CD4-positive, alpha-beta T cell (primary cell): Measurements from ENCODE around the gene ZXDC. TPM values are rescaled to one million over a fixed set of nuclear protein-coding genes. Genes with fewer than 3 reads are reported as not detected.

Experiments
- ATAC-seq: fragments of 200-7000 bp; cut with Tn5 transposase; one replicate; pipeline ENCODE4 v1.10.0; 2022; ENCODE audit warnings: mild to moderate bottlenecking; ENCODE audit not compliant: poor library complexity
- CTCF ChIA-PET: fragments of 350-600 bp; sonication (Branson Sonifier 250); formaldehyde crosslinking; loops from one replicate; lab custom pipeline; 2021; ENCODE audit warnings: antibody characterized with exemption, inconsistent platforms; lab: Charles Lee
- POLR2A ChIA-PET: fragments of 350-600 bp; sonication (Branson Sonifier 250); formaldehyde crosslinking; loops from one replicate; lab custom pipeline; 2021; ENCODE audit warnings: antibody characterized with exemption, inconsistent platforms; lab: Charles Lee
- DNase-seq, 14 experiments: peaks; one replicate each; pipeline ENCODE4 v3.0.0-alpha.2; 2013 to 2020; ENCODE audit warnings: mixed read lengths in 2 of 14
- H3K27ac ChIP-seq, 2 donors: one replicate each; pipeline versions ENCODE4 v1.5.1 to v1.7.0; 2013; ENCODE audit warnings: low read length in 2 of 2, low read depth in 1 of 2, mild to moderate bottlenecking in 1 of 2
- H3K27me3 ChIP-seq, 2 experiments: 1 replicate in 1 of 2; 2 replicates in 1 of 2; pipeline versions ENCODE4 v1.6.1 to v1.7.0; 2013; ENCODE audit warnings: low read length in 2 of 2, control low read depth in 1 of 2, mild to moderate bottlenecking in 1 of 2, moderate library complexity in 1 of 2; ENCODE audit not compliant: insufficient read depth in 2 of 2, control insufficient read depth in 1 of 2
- H3K36me3 ChIP-seq: one replicate; pipeline ENCODE4 v1.6.1; 2013; ENCODE audit warnings: low read length, control low read depth; ENCODE audit not compliant: insufficient read depth
- H3K4me1 ChIP-seq: one replicate; pipeline ENCODE4 v1.6.1; 2013; ENCODE audit warnings: low read length, control low read depth; ENCODE audit not compliant: insufficient read depth
- H3K4me3 ChIP-seq: one replicate; pipeline ENCODE4 v1.5.1; 2013; ENCODE audit warnings: mild to moderate bottlenecking, low read length, moderate library complexity
- H3K9me3 ChIP-seq, 2 experiments: 1 replicate in 1 of 2; 2 replicates in 1 of 2; pipeline versions ENCODE4 v1.6.1 to v1.7.0; 2013; ENCODE audit warnings: low read length in 2 of 2, mild to moderate bottlenecking in 2 of 2, control low read depth in 1 of 2, moderate library complexity in 1 of 2; ENCODE audit not compliant: control insufficient read depth in 1 of 2, insufficient read depth in 1 of 2
- H3K27ac Mint-ChIP-seq: one replicate; pipeline ENCODE4 v1.8.0; 2020; ENCODE audit warnings: mixed read lengths
- H3K27me3 Mint-ChIP-seq: one replicate; pipeline ENCODE4 v1.8.0; 2021; ENCODE audit warnings: mixed read lengths
- H3K36me3 Mint-ChIP-seq: one replicate; pipeline ENCODE4 v1.8.0; 2021; ENCODE audit warnings: low read depth, mixed read lengths
- H3K4me1 Mint-ChIP-seq: one replicate; pipeline ENCODE4 v1.8.0; 2021; ENCODE audit warnings: low read depth, mixed read lengths
- H3K4me3 Mint-ChIP-seq: one replicate; pipeline ENCODE4 v1.8.0; 2020; ENCODE audit warnings: mild to moderate bottlenecking, mixed read lengths
- H3K9me3 Mint-ChIP-seq: one replicate; pipeline ENCODE4 v1.8.0; 2020; ENCODE audit warnings: mixed read lengths
- CTCF ChIP-seq: fragments of 200-600 bp; IDR thresholded peaks from one replicate; pipeline ENCODE4 v1.8.0; 2022; ENCODE audit warnings: antibody characterized with exemption, mild to moderate bottlenecking
- intact Hi-C, 2 experiments: fragments of 100-400 bp; cut with DNase I in 1 of 2; cut with micrococcal nuclease in 1 of 2; formaldehyde crosslinking; loops; one replicate each; pipeline versions ENCODE4 v1.15.1 to v1.9.0; 2023 to 2025; cut with DNase I, micrococcal nuclease
- total RNA-seq, 174 experiments: library from RNA in 2 of 174; stranded (reverse) in 2 of 174; gene quantifications; one replicate each; pipeline ENCODE4 v1.2.3 and lab custom pipeline; 2021 to 2026

The ZXDC gene
- total RNA-seq, 2 experiments from 2014 or later, result 60.7 to 61.3 TPM

GRCh38 chr3:126392246-126392645, 83.4 kb downstream of the ZXDC start:
- no peak overlapping the region for H3K4me3 Mint-ChIP-seq
- no peak overlapping the region for H3K27ac ChIP-seq
- no peaks in the 10 kb centered on the region for H3K36me3 ChIP-seq
- no peak for TF ChIP-seq CTCF
- H3K4me1 Mint-ChIP-seq, result peaks cover 4% of the 10 kb centered on the region
- intact Hi-C loops, result no loop called here
- H3K4me3 ChIP-seq, result no peak overlapping the region
- H3K9me3 Mint-ChIP-seq, result no peaks in the 10 kb centered on the region
- H3K27me3 Mint-ChIP-seq, result peaks cover 68% of the 10 kb centered on the region
- peaks cover 24 to 28% of the 10 kb centered on the region in 2 experiments for H3K27me3 ChIP-seq
- DNase-seq, result no peak
- ATAC-seq, result no peak
- H3K27ac Mint-ChIP-seq, result no peak overlapping the region
- ChIA-PET POLR2A (no interaction called here), CTCF (no interaction called here)
- H3K9me3 ChIP-seq, result peaks cover 0 to 8% of the 10 kb centered on the region in 2 experiments
- H3K4me1 ChIP-seq, result peaks cover 8% of the 10 kb centered on the region
- no peaks in the 10 kb centered on the region for H3K36me3 Mint-ChIP-seq

- peaks cover 8% of the 10 kb centered on the region for H3K4me1 ChIP-seq
- DNase-seq (no peak), ATAC-seq (no peak)
- no peak overlapping the region for H3K4me3 Mint-ChIP-seq
- no peak for TF ChIP-seq CTCF
- ChIA-PET POLR2A (no interaction called here), CTCF (no interaction called here)
- no peak overlapping the region for H3K27ac Mint-ChIP-seq
- H3K27me3 Mint-ChIP-seq, result peaks cover 73% of the 10 kb centered on the region
- H3K4me3 ChIP-seq, result no peak overlapping the region
- H3K36me3 ChIP-seq, result no peaks in the 10 kb centered on the region
- peaks cover 24 to 28% of the 10 kb centered on the region in 2 experiments for H3K27me3 ChIP-seq
- intact Hi-C loops, result no loop called here
- no peaks in the 10 kb centered on the region for H3K9me3 Mint-ChIP-seq
- peaks cover 0 to 8% of the 10 kb centered on the region in 2 experiments for H3K9me3 ChIP-seq
- no peaks in the 10 kb centered on the region for H3K36me3 Mint-ChIP-seq
- peaks cover 4% of the 10 kb centered on the region for H3K4me1 Mint-ChIP-seq
- no peak overlapping the region for H3K27ac ChIP-seq
These were observed 84.1 kb downstream of the ZXDC start for GRCh38 chr3:126391631-126392030.

GRCh38 chr3:126390751-126391150, 84.9 kb downstream of the ZXDC start:
- TF ChIP-seq CTCF, result no peak
- H3K27ac Mint-ChIP-seq, result no peak overlapping the region
- CTCF ChIA-PET, result no interaction called here
- H3K9me3 ChIP-seq, result peaks cover 0 to 8% of the 10 kb centered on the region in 2 experiments
- intact Hi-C loops, result no loop called here
- peaks cover 4% of the 10 kb centered on the region for H3K4me1 Mint-ChIP-seq
- H3K36me3 Mint-ChIP-seq, result no peaks in the 10 kb centered on the region
- DNase-seq, result no peak
- no peak for ATAC-seq
- H3K27me3 Mint-ChIP-seq, result peaks cover 77% of the 10 kb centered on the region
- H3K9me3 Mint-ChIP-seq, result no peaks in the 10 kb centered on the region
- H3K4me3 ChIP-seq, result no peak overlapping the region
- POLR2A ChIA-PET, result no interaction called here
- H3K4me1 ChIP-seq, result peaks cover 8% of the 10 kb centered on the region
- H3K27me3 ChIP-seq, result peaks cover 24 to 28% of the 10 kb centered on the region in 2 experiments
- no peak overlapping the region for H3K4me3 Mint-ChIP-seq
- no peaks in the 10 kb centered on the region for H3K36me3 ChIP-seq
- no peak overlapping the region for H3K27ac ChIP-seq
